Measurements from ENCODE around the gene SYS1. TPM values are rescaled to one million over a fixed set of nuclear protein-coding genes. Genes with fewer than 3 reads are reported as not detected.
A peak's percentile ranks its signal among the peaks of the same experiment; 100 is the strongest.

The SYS1 gene
- total RNA-seq, 1 experiment from 2014 or later, result 19.1 TPM

- Mint-ChIP-seq H3K4me3 (ENCODE audit: unreplicated experiment) (peak overlapping the region; percentile 71), H3K27me3 (ENCODE audit: insufficient read depth, unreplicated experiment) (no peaks in the 10 kb centered on the region), H3K4me1 (ENCODE audit: insufficient read depth, unreplicated experiment) (no peaks in the 10 kb centered on the region), H3K9me3 (ENCODE audit: unreplicated experiment) (peaks cover under 1% of the 10 kb centered on the region), H3K36me3 (ENCODE audit: insufficient read depth, unreplicated experiment) (no peaks in the 10 kb centered on the region), H3K27ac (ENCODE audit: low read depth, unreplicated experiment) (no peak overlapping the region)
- no TSS peak for BruUV-seq (replicated peaks)
- intact Hi-C loops (cut with micrococcal nuclease), result no loop called here
- CTCF ChIA-PET, result interaction anchor here (0.7 to 2.2 kb wide), 7 partner anchors 9 to 45 kb away, joined by 3 to 9 read pairs (median 3); partner anchors contain the start of gene SYS1
- POLR2A ChIA-PET, result interaction anchor here (0.7 to 1.8 kb wide), 5 partner anchors 9 to 70 kb away, joined by 3 to 16 read pairs (median 4); partner anchors contain the start of gene PIGT
- DNase-seq (ENCODE audit: unreplicated experiment), result no peak
- TF ChIP-seq CTCF (IDR thresholded peaks at IDR 0.05; ENCODE audit: unreplicated experiment), result no peak
These were observed 44.2 kb downstream of the SYS1 start for GRCh38 chr20:45407067-45407745.

- H3K4me3 Mint-ChIP-seq (ENCODE audit: unreplicated experiment), result peak within 1 kb of the TSS; percentile 71
- no TSS peak for BruUV-seq (replicated peaks)
- TF ChIP-seq CTCF (IDR thresholded peaks at IDR 0.05; ENCODE audit: unreplicated experiment), result no peak
- no peak within 1 kb of the TSS for H3K27ac Mint-ChIP-seq (ENCODE audit: low read depth, unreplicated experiment)
- intact Hi-C loops (cut with micrococcal nuclease), result no loop called here
- ChIA-PET CTCF (interaction anchor here (0.7 to 2.2 kb wide), 7 partner anchors 8 to 46 kb away, joined by 3 to 9 read pairs (median 3); partner anchors contain the start of gene SYS1), POLR2A (interaction anchor here (0.6 to 1.8 kb wide), 5 partner anchors 8 to 448 kb away, joined by 3 to 16 read pairs (median 4); partner anchors contain the start of gene PIGT)
- no peak for DNase-seq (ENCODE audit: unreplicated experiment)
- no peaks in the 10 kb centered on the region for H3K27me3 Mint-ChIP-seq (ENCODE audit: insufficient read depth, unreplicated experiment)
- no peaks in the 10 kb centered on the region for H3K4me1 Mint-ChIP-seq (ENCODE audit: insufficient read depth, unreplicated experiment)
- no peaks in the 10 kb centered on the region for H3K36me3 Mint-ChIP-seq (ENCODE audit: insufficient read depth, unreplicated experiment)
- H3K9me3 Mint-ChIP-seq (ENCODE audit: unreplicated experiment), result no peaks in the 10 kb centered on the region
These were observed 45.1 kb downstream of the SYS1 start, which contains the start of gene DBNDD2 for GRCh38 chr20:45407783-45408645. TSS of gene DBNDD2 (plus strand) at chr20:45408289. CDS start at chr20:45408468, 179 bp downstream.

GRCh38 chr20:45408646-45409213 lies 45.8 kb downstream of the SYS1 start:
- intact Hi-C loops (cut with micrococcal nuclease), result no loop called here
- BruUV-seq (replicated peaks), result no TSS peak
- CTCF ChIA-PET, result interaction anchor here (0.7 to 2.2 kb wide), 2 partner anchors 11 to 47 kb away, joined by 3 to 9 read pairs; partner anchors contain the start of gene SYS1

More at GRCh38 chr20:45408646-45409213, 45.8 kb downstream of the SYS1 start:
- TF ChIP-seq CTCF (IDR thresholded peaks at IDR 0.05; ENCODE audit: unreplicated experiment), result no peak
- Mint-ChIP-seq H3K9me3 (ENCODE audit: unreplicated experiment) (no peaks in the 10 kb centered on the region), H3K27ac (ENCODE audit: low read depth, unreplicated experiment) (no peak overlapping the region), H3K4me3 (ENCODE audit: unreplicated experiment) (peak overlapping the region; percentile 16), H3K4me1 (ENCODE audit: insufficient read depth, unreplicated experiment) (no peaks in the 10 kb centered on the region), H3K27me3 (ENCODE audit: insufficient read depth, unreplicated experiment) (no peaks in the 10 kb centered on the region), H3K36me3 (ENCODE audit: insufficient read depth, unreplicated experiment) (no peaks in the 10 kb centered on the region)
- DNase-seq (ENCODE audit: unreplicated experiment), result no peak
- POLR2A ChIA-PET, result no interaction called here
